ENCODE data around the gene GPX3.

GPX3 gene

DNA sequence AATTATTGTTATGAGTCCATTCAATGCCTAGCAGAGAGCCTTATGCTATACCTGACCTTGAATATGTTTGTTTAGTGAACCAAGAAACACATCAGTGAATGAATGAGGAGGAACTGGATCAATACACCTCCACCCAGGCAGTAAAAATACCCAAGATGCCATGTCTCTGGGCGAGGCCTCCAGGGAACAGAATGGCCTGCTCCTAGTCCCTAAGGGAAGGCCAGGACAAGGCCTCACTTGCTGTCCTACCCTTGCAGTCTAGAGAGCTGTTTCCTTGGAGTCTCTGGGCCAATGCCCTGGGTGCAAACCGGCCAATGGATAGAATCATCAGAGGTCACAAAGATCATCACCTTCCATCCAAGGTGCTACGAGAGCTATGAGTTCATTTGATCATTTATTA lies 34.3 kb downstream of the GPX3 start:
- DNase-seq (ENCODE audit: low read depth), result no peak
- TF ChIP-seq, protein P1, sequence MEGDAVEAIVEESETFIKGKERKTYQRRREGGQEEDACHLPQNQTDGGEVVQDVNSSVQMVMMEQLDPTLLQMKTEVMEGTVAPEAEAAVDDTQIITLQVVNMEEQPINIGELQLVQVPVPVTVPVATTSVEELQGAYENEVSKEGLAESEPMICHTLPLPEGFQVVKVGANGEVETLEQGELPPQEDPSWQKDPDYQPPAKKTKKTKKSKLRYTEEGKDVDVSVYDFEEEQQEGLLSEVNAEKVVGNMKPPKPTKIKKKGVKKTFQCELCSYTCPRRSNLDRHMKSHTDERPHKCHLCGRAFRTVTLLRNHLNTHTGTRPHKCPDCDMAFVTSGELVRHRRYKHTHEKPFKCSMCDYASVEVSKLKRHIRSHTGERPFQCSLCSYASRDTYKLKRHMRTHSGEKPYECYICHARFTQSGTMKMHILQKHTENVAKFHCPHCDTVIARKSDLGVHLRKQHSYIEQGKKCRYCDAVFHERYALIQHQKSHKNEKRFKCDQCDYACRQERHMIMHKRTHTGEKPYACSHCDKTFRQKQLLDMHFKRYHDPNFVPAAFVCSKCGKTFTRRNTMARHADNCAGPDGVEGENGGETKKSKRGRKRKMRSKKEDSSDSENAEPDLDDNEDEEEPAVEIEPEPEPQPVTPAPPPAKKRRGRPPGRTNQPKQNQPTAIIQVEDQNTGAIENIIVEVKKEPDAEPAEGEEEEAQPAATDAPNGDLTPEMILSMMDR (IDR thresholded peaks at IDR 0.05; ENCODE audit: control insufficient read depth, extremely low read depth, insufficient read depth), result no peak
- H3K4me3 ChIP-seq (ENCODE audit: low read depth, low read length), result no peak overlapping the region

DNA sequence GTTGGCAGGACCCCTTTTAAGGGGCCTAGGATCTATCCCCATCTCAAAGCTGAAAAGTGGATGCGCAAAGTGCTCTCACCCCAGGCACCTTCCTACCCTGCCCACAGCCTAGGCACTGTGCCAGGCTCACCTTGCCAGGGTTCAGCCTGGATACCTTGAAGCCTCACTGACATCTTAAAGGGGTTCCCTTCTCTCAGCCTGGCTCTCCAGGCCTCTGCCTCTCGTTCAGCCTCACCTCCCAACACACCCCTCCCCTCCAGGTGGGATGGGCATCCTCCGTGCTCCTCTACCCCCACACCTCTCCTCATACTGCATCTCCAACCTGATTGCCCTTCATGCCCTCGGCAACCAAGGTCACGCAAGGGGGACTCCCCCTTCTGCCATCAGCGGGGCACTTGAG lies 34.9 kb downstream of the GPX3 start:
- no peak for DNase-seq (ENCODE audit: low read depth)
- TF ChIP-seq, protein P1 (IDR thresholded peaks at IDR 0.05; ENCODE audit: control insufficient read depth, extremely low read depth, insufficient read depth), result no peak
- H3K4me3 ChIP-seq (ENCODE audit: low read depth, low read length), result no peak overlapping the region

DNA sequence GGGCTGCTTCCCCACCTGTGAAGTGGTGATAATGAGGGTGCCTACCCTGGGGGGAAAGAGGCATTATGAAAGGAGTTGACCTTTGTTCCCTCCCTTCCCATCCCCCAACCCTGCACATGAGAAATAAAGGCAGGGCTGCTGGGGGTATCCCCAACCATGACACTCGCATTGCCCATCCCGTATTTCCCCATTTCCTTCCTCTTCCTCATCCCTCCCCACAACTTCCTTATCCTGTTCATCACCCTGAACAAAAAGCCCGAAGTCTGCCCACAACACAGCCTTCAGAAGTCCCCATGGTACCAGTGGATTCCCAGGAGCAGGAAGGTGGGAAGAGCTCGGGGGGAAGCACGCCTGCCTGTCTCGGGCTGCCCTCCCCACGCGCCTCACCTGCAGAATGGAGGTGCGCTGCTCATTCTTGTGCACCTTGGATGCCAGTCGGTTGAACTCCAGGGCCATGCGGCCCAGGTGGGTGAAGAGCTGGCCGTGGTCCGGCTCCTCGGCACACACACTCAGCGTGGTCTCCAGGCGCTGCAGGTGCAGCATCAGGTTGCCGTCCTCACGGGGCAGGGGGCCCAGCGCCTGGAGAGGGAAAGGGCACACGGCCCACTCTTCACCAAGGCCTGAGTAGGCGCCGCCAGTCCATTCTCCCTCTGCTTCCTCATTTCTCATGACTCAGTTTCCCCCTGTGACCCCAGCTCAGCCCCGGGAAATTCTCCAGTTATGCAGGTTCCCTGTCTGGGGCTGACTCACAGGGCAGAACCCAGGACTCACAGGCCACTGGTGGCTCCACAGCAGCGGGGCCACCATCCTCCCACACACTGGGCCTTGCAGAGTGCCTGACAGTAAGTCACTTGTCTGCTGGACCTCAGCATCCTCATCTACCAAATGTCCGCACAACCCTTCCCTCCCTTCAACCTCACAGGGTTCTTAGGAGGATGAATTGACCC lies 36.3 kb downstream of the GPX3 start:
- TF ChIP-seq, protein P1 (IDR thresholded peaks at IDR 0.05; ENCODE audit: control insufficient read depth, extremely low read depth, insufficient read depth), result no peak
- no peak for DNase-seq (ENCODE audit: low read depth)
- no peak overlapping the region for H3K4me3 ChIP-seq (ENCODE audit: low read depth, low read length)

DNA sequence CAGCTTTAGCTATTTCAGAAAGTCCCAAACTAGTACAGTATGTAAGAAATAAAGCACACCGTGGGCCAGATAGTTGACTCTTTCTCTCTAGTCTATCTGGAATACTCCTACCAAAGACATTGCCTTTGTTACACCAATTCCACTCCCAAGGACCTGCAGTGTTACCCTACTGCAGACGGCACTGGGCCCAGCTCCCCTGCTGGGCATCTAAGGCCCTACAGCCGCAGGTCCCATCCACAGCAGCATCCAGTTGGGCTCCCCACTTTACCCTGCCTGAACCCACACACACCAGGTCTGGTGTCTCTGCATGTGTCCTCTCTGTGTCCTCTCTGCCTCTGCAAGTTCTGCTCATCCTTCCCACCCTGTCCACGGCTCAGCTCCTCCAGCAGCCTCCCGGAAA lies 37.9 kb downstream of the GPX3 start:
- no peak for DNase-seq (ENCODE audit: low read depth)
- TF ChIP-seq, protein P1 (IDR thresholded peaks at IDR 0.05; ENCODE audit: control insufficient read depth, extremely low read depth, insufficient read depth), result no peak
- no peak overlapping the region for H3K4me3 ChIP-seq (ENCODE audit: low read depth, low read length)

DNA sequence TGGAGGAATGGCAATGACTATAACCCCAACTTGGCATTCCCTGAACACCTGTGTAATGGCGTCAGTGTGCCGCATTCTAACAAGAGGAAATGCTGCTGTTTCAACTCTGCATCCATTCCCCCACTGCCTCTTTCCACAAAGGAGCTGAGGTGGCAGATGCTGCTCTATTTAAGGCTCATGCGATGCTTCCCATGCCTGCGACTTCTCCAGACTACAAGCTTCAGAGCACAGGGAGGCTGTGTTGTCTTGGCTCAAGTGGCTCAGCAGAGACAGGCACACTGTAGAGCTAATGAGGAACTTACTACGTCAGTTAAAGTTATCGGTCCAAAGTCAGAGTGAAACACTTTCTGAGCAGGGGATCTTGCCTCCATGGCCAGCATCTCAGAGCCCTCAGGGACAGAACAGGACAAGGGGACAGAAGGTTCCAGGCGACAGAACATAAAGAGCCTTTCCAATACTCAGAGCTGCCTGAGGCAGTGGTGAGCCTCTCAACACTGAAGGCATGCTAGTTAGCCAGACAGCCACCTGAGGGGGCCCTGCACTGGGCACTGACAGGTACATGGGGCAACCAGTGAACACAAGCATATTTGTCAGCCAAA lies 38.6 kb downstream of the GPX3 start:
- DNase-seq (ENCODE audit: low read depth), result no peak
- H3K4me3 ChIP-seq (ENCODE audit: low read depth, low read length), result no peak overlapping the region
- TF ChIP-seq, protein P1 (IDR thresholded peaks at IDR 0.05; ENCODE audit: control insufficient read depth, extremely low read depth, insufficient read depth), result no peak

DNA sequence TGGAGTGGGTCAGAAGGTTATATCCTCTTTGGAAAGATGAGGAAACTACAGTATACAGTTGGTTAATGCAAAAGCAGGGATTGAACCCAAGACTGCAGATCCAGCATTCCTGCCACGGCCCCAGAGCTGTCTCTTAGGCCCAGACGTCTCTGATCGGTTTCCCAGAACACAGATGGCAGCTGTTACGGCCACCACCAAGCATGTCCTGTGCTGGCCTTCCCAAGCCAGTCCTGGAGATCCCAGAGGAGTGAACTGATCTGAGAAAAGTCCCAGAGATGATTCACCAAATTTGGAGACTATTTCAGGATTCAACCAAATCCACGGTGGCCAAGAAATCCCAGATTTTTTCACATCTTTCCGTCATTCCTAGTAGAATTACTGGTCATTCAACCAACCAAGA lies 40.4 kb downstream of the GPX3 start:
- DNase-seq (ENCODE audit: low read depth), result no peak
- no peak overlapping the region for H3K4me3 ChIP-seq (ENCODE audit: low read depth, low read length)
- TF ChIP-seq, protein P1 (IDR thresholded peaks at IDR 0.05; ENCODE audit: control insufficient read depth, extremely low read depth, insufficient read depth), result no peak

Data from LNCaP clone FGC (cell line).